CD4-positive, alpha-beta T cell treated with Interleukin-12 subunit alpha and Interleukin-12 subunit beta, for 1 hour (primary cell): ENCODE data around the gene TMEM147.
"Not testable (repeated sequence)": the region's sequence is repeated elsewhere in the genome, so short reads cannot be mapped to it uniquely, and the experiment has no call there.

Experiments used
- DNase-seq: peaks from one replicate; pipeline ENCODE4 v3.0.0-alpha.2; 2020

The TMEM147 gene

GRCh38 chr19:35565016-35565856, 19.8 kb downstream of the TMEM147 start:
- no peak for DNase-seq

- no peak for DNase-seq
These were observed 21.3 kb downstream of the TMEM147 start for GRCh38 chr19:35566738-35567137.

GRCh38 chr19:35569281-35569781, 23.9 kb downstream of the TMEM147 start:
- no peak for DNase-seq

GRCh38 chr19:35571406-35571965, 26.1 kb downstream of the TMEM147 start:
- DNase-seq, result no peak

GRCh38 chr19:35577918-35578317, 32.5 kb downstream of the TMEM147 start:
- no peak for DNase-seq

- DNase-seq, result no peak
These were observed 33.3 kb downstream of the TMEM147 start for GRCh38 chr19:35578707-35579106.

- DNase-seq, result no peak
These were observed 37.3 kb downstream of the TMEM147 start for GRCh38 chr19:35582760-35583159.

- peak; percentile 2 for DNase-seq
These were observed 40.4 kb downstream of the TMEM147 start, which contains the start of gene PMIS2 for GRCh38 chr19:35585848-35586247. Gene PMIS2 (plus strand): TSS chr19:35586173. CDS start chr19:35586260, 87 bp downstream.

- DNase-seq, result no peak
These were observed 41.9 kb downstream of the TMEM147 start for GRCh38 chr19:35587321-35587720.

GRCh38 chr19:35590875-35591274, 45.4 kb downstream of the TMEM147 start:
- no peak for DNase-seq

- DNase-seq, result peak; percentile 45
These were observed 46.8 kb downstream of the TMEM147 start for GRCh38 chr19:35592226-35592625.

- not testable (repeated sequence) for DNase-seq
These were observed 49.6 kb downstream of the TMEM147 start for GRCh38 chr19:35595026-35595425.

- no peak for DNase-seq
These were observed 50.5 kb downstream of the TMEM147 start for GRCh38 chr19:35595928-35596327.

GRCh38 chr19:35596366-35596999, 51.1 kb downstream of the TMEM147 start:
- no peak for DNase-seq
